H1 (cell line): Measurements from ENCODE around the gene DYNC1I1.

Experiments
- TAF1 ChIP-seq: IDR thresholded peaks from 2 replicates; pipeline ENCODE4 v1.6.1; 2011; ENCODE audit warnings: mild to moderate bottlenecking, low read depth, low read length
- TF ChIP-seq, protein P1 (sequence below): fragments of 300-600 bp; sonication (generic); IDR thresholded peaks from 2 replicates; pipeline ENCODE4 v1.7.1; 2012; ENCODE audit warnings: low read length, moderate library complexity, mild to moderate bottlenecking, inconsistent platforms; ENCODE audit not compliant: insufficient replicate concordance

GRCh38 chr7:95915731-95916130 lies 143.4 kb downstream of the DYNC1I1 start:
- TF ChIP-seq, protein P1, sequence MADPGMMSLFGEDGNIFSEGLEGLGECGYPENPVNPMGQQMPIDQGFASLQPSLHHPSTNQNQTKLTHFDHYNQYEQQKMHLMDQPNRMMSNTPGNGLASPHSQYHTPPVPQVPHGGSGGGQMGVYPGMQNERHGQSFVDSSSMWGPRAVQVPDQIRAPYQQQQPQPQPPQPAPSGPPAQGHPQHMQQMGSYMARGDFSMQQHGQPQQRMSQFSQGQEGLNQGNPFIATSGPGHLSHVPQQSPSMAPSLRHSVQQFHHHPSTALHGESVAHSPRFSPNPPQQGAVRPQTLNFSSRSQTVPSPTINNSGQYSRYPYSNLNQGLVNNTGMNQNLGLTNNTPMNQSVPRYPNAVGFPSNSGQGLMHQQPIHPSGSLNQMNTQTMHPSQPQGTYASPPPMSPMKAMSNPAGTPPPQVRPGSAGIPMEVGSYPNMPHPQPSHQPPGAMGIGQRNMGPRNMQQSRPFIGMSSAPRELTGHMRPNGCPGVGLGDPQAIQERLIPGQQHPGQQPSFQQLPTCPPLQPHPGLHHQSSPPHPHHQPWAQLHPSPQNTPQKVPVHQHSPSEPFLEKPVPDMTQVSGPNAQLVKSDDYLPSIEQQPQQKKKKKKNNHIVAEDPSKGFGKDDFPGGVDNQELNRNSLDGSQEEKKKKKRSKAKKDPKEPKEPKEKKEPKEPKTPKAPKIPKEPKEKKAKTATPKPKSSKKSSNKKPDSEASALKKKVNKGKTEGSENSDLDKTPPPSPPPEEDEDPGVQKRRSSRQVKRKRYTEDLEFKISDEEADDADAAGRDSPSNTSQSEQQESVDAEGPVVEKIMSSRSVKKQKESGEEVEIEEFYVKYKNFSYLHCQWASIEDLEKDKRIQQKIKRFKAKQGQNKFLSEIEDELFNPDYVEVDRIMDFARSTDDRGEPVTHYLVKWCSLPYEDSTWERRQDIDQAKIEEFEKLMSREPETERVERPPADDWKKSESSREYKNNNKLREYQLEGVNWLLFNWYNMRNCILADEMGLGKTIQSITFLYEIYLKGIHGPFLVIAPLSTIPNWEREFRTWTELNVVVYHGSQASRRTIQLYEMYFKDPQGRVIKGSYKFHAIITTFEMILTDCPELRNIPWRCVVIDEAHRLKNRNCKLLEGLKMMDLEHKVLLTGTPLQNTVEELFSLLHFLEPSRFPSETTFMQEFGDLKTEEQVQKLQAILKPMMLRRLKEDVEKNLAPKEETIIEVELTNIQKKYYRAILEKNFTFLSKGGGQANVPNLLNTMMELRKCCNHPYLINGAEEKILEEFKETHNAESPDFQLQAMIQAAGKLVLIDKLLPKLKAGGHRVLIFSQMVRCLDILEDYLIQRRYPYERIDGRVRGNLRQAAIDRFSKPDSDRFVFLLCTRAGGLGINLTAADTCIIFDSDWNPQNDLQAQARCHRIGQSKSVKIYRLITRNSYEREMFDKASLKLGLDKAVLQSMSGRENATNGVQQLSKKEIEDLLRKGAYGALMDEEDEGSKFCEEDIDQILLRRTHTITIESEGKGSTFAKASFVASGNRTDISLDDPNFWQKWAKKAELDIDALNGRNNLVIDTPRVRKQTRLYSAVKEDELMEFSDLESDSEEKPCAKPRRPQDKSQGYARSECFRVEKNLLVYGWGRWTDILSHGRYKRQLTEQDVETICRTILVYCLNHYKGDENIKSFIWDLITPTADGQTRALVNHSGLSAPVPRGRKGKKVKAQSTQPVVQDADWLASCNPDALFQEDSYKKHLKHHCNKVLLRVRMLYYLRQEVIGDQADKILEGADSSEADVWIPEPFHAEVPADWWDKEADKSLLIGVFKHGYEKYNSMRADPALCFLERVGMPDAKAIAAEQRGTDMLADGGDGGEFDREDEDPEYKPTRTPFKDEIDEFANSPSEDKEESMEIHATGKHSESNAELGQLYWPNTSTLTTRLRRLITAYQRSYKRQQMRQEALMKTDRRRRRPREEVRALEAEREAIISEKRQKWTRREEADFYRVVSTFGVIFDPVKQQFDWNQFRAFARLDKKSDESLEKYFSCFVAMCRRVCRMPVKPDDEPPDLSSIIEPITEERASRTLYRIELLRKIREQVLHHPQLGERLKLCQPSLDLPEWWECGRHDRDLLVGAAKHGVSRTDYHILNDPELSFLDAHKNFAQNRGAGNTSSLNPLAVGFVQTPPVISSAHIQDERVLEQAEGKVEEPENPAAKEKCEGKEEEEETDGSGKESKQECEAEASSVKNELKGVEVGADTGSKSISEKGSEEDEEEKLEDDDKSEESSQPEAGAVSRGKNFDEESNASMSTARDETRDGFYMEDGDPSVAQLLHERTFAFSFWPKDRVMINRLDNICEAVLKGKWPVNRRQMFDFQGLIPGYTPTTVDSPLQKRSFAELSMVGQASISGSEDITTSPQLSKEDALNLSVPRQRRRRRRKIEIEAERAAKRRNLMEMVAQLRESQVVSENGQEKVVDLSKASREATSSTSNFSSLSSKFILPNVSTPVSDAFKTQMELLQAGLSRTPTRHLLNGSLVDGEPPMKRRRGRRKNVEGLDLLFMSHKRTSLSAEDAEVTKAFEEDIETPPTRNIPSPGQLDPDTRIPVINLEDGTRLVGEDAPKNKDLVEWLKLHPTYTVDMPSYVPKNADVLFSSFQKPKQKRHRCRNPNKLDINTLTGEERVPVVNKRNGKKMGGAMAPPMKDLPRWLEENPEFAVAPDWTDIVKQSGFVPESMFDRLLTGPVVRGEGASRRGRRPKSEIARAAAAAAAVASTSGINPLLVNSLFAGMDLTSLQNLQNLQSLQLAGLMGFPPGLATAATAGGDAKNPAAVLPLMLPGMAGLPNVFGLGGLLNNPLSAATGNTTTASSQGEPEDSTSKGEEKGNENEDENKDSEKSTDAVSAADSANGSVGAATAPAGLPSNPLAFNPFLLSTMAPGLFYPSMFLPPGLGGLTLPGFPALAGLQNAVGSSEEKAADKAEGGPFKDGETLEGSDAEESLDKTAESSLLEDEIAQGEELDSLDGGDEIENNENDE: no peak
- TF ChIP-seq TAF1: no peak
